Cortex of kidney (tissue), 1 donor: ENCODE data around the gene KISS1R.

Source experiments
- DNase-seq: peaks from one replicate; lab custom pipeline; 2025; lab: John Stamatoyannopoulos, UW

KISS1R gene

DNA sequence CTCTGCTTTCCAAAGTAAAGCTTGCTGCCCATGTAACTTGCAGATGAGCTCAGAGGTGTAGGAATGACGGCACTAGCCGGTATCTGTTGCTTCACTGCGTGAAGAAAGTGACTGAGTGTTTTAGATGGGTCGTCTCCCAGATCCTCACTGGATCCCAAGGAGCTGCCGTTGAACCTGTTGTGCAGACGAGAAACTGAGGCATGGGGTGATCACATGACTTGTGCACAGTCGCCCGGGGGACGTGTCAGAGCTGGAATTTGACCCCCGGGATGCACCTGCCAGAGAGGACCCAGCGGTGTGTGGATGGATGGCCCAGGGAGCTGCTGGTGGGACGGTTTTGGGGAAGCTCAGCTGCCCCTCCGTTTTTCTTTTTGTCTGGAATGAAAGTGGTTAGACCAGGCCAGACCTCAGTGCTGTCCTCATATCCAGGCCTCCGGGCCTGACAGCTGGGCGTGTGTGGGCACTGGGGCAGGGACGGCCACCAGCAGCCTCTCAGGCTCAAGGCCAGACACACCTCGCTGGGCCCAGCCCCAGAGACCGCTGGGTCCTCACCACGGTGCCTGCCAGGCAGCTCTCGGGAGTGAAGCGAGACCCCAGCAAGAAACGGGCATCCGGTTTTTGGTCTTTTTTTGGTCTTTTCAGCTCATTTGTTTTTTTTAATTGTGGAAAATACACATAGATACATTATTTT is 21.2 kb downstream of the KISS1R start:
- no peak for DNase-seq

DNA sequence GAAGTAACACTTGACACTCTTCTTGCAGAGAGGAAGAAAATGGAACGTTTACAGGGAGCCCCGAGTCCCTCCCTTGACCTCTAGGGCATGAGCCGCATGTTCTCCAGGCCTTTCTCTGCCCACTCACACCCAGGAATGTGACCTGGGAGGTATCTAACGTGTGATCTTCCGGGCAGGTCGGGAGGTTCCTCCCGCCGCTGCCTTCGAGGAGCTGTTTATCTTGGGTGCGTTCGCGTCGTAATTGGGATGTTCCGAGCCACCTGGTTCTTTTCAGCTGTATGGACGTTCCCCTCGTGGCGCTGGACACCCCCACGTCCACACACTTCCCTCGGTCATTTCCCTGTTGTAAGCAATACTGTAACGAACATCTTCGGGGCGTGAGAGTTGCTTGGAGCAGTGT is 22.3 kb downstream of the KISS1R start:
- DNase-seq, result no peak

DNA sequence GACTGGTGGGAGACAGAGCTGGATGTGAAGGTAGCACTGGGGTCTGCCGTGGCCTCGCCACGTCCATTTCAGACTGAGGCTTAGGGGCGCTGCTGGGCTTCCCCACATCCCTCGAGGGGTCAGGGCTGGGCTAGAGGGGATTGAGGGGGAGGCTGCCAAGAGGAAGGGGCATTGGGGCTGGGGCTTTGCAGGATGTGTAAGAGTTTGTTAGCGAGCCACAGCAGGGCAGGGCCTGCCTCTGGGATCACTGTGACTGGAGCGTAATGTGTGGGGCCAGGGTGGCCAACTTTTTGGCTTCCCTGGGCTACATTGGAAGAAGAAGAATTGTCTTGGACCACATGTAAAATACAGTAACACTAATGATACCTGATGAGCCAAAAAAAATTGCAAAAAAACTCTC is 22.8 kb downstream of the KISS1R start:
- DNase-seq, result no peak

DNA sequence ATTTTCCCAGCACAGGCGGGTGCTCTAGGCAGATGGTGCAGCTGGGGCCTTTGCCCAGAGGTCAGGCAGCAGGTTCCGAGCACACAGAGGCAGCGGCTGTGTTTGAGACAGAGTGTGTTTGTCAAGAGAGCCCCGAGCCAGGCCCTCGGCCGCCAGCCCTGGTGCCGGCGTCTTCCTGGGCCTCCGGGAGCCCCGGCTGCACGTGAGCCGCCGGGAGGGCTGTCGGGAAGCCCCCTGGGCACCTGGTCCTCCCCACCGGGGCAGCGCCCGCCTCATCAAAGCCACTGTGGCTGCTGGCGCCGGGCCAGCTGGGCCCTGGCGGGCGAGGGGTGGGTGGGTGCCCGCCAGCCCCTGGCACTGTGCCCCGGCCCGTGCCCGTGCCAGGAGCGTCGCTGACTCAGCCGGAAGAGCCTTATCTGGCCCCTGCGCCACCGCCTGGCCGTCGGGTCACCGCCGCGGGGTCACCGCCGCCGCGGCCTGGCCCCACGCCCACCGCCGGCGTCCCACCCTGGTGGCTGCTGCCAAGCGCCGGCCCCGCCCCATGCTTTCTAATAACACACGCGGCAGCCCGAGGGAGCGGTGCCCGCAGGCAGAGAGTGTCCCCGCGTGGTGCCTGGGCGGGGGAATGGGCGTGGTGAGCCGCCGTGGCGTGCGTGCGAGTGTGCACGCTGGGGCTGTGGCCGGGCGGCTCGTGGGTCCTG is 23.6 kb downstream of the KISS1R start:
- DNase-seq, result no peak

DNA sequence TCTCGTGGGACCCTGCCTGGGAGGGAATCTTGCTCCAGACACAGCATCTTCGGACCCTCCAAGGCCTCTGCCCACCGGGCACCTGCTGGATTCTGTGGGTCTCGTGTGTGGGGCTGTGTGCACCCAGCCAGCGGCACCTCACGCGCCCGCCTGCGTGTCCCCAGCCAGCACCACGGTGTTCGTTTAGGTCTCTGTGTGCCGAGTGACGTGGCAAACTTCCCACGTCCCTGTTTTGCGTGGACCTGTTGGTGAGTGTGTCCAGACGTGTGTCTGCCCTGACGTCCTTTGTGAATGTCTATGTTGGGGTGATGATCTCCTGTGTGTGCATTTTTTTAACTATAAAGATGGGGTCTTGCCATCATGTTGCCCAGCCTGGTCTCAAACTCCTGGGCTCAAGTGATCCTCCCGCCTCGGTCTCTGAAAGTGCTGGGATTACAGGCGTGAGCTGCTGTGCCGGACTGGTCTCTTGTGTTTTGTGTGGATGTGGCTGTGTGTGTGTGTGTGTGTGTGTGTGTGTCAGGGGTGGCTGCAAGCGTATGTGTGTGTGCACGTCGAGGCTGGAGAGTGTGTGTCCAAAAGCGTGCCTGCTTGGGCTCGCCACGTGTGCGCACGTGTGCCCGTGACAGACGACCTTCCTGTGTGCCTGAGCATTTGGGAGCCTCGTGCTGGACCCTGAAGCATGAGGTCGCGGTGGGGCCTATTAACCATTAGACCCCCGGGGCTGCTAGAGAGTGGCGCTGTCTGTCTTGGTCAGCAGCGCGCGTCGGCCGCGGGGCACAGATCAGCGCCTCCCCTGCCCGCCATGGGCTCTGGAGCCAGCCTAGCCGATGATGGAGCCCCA is 24.4 kb downstream of the KISS1R start:
- DNase-seq, result no peak

DNA sequence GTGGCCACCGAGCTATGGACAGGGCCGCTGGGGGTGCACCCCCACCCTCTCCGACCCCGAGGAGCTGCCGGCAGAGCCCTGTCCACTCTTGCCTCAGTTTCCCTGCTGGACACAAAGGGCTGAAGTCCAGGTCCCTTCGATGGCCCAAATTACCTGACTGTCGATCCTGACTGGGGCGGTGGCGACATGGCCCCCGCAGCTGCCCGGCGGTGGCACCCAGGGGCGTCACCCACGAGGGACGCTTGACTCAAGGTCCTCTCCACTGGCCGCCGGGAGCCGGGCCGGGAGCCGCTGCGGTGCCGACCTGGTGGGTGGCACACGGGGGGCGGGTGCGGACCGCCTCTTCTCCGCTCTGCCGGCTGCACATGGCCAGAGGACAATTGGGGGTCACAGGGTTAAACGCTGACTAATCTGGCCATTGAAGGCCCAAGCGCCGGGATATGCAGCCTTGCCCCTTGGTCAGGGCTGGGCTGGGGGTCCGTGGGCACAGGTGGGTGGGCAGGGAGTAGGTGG is 25.1 kb downstream of the KISS1R start:
- DNase-seq, result no peak

DNA sequence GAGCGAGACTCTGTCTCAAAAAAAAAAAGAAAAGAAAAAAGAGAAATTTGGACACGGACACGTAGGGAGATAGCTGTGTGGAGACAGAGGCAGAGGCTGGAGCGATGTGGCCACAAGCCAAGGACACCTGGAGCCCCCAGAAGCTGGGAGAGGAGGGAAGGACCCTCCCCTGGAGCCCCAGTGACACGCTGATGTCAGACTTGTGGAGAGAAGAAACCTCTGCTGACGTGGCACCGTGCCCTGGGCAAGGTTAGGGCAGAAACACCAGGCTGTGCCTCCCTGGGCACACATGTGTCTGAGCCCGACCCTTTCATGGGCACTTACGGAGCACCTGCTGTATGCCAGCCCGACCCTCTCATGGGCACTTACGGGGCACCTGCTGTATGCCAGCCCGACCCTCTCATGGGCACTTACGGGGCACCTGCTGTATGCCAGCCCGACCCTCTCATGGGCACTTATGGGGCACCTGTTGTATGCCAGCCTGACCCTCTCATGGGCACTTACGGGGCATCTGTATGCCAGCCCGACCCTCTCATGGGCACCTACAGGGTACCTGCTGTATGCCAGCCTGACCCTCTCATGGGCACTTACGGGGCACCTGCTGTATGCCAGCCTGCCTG is 26.5 kb downstream of the KISS1R start:
- no peak for DNase-seq

DNA sequence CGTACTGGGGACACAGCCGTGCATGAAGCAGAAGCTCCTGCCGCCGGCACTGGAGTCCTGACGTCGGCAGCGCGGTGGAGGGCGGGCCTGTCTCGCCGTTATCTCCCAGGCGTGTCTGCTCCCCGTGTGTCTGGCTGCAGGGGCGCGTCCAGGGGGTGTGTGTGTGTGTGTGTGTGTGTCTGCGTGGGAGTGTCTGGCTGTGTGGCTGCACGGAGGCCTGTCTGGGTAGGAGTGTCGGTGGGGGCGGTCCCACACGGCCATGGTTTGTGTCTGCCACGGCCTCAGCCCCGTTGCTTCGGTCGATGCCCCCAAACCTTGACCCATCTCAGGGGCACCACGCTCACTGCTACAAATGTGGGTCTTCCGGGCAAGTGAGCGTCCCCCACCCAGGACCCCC is 27.0 kb downstream of the KISS1R start:
- DNase-seq, result no peak

DNA sequence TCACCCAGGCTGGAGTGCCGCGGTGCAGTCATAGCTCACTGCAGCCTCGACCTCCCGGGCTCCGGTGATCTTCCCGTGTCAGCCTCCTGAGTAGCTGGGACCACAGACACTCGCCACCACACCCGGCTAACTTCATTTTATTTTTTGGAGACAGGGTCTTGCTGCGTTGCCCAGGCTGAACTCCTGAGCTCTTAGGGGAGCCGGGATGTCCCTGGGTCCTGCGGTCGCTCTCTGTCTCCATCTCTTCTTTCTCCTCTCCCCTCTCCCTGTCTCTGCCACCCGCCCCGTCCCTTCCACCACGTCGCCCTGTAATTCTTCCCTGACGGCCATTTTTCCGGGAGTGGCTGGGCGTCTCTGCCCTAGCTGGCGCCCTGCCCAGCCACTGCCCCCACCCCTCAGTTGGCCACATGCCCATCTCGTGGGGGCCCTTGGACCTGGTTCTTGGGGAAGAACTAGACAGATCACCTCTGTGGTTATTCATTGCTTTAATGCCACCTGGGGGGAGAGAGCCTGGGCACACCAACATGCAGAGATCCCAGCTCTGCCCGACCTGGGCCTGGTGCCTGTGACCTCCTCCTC is 27.6 kb downstream of the KISS1R start:
- DNase-seq, result no peak

DNA sequence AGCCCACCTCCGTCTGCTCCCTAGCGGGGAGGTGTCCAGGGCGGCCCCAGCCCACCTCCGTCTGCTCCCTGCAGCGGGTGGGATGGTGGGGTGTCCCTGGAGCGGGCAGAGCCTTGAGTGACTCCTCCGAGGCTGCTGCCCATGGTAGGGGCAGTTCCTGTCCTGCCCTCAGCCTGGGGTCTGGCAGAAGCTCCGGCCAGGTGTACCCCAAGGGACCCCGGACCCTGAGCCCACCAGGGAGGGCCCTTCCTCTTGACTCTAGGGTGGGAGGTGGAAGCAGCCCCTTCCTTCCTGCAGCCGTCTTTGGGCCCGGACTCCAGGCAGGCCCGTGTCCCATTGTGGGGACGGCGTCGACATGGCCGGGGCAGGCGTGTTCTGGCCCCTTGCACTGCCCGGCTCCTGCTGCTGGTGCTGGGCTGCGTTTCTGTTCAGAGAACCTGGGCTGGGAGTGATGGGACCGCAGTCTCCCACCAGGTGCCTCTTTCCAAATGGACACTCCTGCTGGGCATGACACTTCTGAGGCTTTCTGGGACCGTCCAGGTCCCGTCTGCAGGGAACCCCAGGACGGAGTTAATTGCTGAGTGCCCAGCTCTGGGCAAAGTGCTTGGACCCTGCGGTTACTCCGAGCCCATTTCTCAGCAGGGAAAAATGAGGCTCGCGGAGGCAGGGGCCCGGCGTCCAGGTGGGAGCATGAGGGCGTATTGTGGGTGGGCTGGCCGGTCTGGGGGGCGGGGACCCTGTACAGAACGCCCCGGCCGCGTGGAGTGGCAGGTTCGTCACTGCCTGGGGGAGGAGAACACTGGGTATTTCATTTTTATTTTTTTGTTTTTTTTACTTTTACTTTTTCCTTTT is 28.5 kb downstream of the KISS1R start:
- no peak for DNase-seq

DNA sequence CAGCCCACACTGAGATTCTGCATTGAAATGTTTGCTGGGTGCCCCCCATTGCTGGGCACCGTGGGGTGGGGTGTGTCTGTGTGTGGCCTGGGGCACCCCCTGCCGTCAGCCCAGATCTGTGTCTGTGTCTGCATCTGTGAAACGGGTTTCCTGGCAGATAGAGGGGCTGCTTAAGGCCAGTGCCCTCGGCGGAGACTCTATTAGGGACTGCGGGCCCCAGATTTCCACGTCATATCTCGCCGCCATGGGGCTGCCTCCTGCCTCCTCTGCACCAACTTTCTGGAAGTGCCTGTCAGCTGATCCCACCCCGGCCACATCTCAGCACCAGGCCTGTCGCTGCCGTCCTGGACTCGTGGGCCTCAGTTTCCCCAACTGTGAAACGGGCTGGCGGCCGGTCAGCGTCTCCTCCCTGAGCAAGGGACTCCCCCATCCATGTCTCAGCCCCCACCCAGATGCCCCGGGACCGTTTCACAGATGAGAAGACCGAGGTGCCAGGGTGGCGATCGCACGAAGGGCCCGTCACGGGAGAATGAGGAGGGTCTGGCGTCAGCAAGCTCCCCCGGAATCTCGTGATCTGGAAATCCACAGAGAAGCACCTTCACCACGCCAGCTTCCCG is 30.1 kb downstream of the KISS1R start:
- DNase-seq, result no peak

DNA sequence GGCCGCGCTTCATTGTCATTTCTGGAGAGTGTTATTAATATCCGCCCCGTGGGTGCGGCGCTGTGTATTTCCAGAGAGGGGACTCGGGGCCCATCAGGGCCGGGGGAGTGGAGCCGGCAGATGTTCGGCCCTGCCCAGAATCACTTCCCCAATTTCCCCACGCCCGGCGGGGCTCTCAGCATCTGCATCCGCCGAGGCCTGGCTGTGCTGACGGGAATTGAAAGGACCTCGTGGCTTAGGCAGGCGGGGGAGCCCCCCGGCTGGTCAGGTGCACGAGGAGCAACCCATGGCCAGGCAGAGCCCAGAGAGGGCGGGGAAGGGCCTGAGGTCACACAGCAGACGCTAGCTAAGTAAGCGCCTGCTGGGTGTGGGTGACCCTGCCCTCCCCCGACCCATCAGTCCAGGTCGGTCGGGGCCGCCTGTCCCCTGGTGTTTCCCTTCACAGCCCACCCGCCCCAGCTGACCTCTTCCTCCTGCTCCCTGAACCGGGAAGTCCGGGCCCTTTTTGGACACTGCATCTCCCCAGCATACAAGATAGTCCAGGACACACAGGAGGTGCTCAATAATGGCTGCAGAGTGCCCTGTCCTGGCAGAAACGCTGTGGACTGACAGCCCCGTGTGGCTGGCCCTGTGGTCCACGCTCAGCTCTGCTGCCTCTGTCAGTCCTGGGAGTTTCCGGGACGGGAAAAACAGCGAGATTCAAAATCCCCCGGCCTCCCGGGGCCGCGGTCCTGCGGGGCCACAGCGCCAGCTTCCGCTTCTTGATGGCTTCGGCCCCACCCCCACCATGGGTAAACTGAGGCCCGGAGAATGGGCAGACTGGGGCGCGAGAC is 30.8 kb downstream of the KISS1R start:
- no peak for DNase-seq

DNA sequence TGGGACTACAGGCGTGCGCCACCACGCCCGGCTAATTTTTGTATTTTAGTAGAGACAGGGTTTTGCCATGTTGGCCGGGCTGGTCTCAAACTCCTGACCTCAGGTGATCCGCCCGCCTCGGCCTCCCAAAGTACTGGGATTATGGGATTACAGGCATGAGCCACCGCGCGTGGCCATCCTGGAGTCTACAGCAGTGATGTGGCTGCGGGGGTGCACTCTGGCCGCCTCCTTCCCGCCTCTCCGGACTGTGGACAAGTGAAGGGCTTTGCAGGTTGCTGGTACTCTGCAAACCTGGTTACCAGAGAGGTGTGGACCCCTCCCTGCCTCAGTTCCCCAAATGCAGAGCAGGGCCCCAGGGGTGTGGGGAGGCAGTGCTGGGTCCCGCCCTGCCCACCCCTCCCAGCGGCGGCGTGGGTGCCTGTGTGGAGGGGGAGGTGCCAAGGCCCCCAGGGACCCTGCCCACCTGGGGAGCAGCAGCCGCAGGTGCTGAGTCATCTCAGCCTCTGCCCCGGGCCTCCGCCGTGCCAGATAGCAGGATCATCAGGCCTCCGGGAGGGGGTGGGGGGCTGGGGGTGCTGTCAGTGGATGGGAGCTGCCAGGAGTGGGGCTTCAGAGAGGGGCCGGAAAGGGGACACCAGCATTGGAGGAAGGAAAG is 31.8 kb downstream of the KISS1R start:
- no peak for DNase-seq

DNA sequence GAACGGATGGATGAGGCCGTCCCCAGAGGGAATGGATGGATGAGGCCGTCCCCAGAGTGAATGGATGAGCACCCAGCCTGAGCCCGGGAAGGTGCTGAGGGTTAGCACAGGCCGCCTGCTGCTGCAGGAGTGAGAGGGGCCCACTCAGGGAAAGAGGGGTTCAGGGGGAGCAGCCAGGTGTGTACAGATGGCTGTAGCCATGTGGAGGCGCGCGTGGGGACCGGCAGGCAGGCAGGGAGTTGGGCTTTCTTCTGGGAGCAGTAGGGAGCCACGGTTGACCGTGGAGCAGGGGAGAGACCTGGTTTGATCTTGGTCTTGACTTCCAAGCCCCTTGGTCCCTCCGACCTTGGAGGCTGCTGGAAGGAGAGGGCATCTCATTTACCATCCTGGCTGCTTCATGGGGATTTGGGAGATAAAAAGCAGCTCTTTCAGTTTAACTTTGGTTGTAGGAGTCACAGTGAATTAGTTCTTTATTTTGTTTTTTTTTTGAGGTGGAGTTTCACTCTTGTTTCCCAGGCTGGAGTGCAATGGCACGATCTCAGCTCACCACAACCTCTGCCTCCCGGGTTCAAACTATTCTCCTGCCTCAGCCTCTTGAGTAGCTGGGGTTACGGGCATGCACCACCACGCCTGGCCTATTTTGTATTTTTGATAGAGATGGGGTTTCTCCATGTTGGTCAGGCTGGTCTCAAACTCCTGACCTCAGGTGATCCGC is 33.4 kb downstream of the KISS1R start:
- no peak for DNase-seq

DNA sequence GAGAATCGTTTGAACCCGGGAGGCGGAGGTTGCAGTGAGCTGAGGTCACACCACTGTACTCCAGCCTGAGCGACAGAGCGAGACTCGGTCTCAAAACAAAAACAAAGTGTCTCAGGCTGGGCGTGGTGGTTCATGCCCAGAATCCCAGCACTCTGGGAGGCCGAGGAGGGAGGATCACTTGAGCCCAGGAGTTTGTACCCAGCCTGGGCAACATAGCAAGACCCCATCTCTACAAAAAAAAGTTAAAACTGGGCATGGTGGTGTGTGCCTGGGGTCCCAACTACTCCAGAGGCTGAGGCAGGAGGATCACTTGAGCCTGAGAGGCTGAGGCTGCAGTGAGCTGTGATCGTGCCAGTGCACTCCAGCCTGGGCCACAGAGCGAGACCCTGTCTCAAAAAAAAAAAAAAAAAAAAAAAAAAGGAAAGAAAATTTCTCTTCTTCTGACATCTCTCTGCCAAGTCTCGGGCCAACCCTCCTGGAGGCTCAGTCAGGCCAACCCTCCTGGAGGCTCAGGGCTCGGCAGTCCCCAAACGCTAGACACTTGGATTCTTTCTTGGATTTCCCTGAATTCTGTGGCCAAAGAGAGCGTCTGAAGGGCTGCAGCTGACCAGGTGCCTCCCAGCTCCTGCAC is 35.0 kb downstream of the KISS1R start:
- no peak for DNase-seq

DNA sequence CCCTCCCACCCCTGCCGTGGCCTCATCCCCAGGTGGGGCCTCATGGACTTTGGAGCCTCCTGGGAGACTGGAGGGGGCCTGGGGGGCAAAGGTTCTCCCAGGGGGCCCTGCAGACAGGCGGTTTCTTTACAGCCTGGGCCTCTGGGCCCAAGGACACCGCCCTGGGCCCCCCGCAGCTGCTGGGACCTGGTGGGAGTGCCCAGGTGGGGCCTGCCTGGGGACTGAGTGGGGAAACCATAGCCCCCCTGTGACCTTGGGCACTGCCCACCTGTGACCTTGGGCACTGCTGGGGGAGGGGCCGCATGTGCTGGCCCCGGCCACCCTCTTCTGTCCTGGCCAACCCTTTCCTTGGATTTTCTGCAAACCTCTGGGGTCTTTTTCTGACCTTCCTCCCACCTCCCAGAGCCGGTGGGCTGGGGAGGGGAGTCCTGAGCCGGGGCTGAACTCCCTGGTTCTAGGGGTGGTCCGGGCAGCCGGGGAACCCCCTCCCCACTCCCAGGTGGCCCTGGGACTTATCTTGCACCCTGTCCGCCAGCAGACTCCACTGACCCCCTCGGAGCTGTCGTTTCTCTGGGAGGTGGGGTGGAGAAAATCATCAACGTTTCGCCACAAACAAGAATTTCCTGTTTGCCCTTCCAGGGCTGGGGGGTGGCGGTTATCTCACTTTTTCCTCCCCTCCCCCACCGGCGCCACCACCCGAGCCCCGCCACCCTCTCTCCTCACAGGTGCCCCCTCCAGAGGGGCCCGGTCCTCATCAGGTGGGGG is 35.7 kb downstream of the KISS1R start:
- DNase-seq, result no peak
